Measurements from ENCODE around the gene TBC1D14. TPM values are rescaled to one million over a fixed set of nuclear protein-coding genes. Genes with fewer than 3 reads are reported as not detected.

Gene TBC1D14
- total and polyA plus RNA-seq, 2 experiments from 2014 or later = 33.6 to 50.8 TPM

GRCh38 chr4:7001271-7001670 is 91.6 kb downstream of the TBC1D14 start:
- no peak overlapping the region for H3K4me3 ChIP-seq
- H3K27ac ChIP-seq = no peak overlapping the region
- no peak overlapping the region for H3K4me2 ChIP-seq
- H3K27me3 ChIP-seq = no peaks in the 10 kb centered on the region
- no peaks in the 10 kb centered on the region for H3K9me2 ChIP-seq (replicated peaks; ENCODE audit: insufficient read depth)
- 88% methylated on average over 7 of the region's 7 CpGs for WGBS (ENCODE audit: low lambda C conversion rate, missing lambda C conversion rate)
- peaks cover 11% of the 10 kb centered on the region for H3K79me2 ChIP-seq
- peaks cover 4% of the 10 kb centered on the region for H4K20me1 ChIP-seq (ENCODE audit: insufficient read depth, poor library complexity, severe bottlenecking)
- no peaks in the 10 kb centered on the region for H3K9me3 ChIP-seq (ENCODE audit: low read depth)
- no peaks in the 10 kb centered on the region for H3K4me1 ChIP-seq (ENCODE audit: insufficient read depth)
- no peak for TF ChIP-seq EZH2phosphoT487 (IDR thresholded peaks at IDR 0.05; ENCODE audit: low read depth, severe bottlenecking, unreplicated experiment)
- DNase-seq (ENCODE audit: low spot score) = no peak
- no peaks in the 10 kb centered on the region for H3K36me3 ChIP-seq (replicated peaks; ENCODE audit: insufficient read depth, low read depth)
- no peak overlapping the region for H2AFZ ChIP-seq

DNA sequence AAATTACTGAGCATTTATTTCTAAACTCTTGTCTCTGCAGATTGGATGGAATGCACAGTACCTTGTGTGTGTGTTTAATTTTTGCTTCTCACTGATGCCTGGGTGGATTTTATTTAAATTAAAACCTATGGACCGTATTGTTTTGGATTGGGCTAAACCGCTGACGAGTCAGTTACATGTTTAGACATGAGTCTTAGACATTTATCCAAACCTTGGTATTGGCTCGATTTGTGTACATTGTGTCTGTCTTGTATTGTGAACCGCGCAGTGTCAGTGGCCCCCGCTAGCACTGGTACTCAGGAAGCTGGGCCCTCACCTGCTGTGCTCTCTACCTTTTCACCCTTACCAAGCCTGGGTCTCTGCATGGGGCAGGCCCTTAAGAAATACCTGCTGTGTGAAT is 92.7 kb downstream of the TBC1D14 start:
- Histone ChIP-seq H3K9me2 (replicated peaks; ENCODE audit: insufficient read depth) (no peaks in the 10 kb centered on the region), H3K4me3 (no peak overlapping the region), H3K79me2 (peaks cover 11% of the 10 kb centered on the region), H3K4me2 (no peak overlapping the region), H3K9me3 (ENCODE audit: low read depth) (no peaks in the 10 kb centered on the region), H3K27me3 (no peaks in the 10 kb centered on the region), H4K20me1 (ENCODE audit: insufficient read depth, poor library complexity, severe bottlenecking) (peaks cover 4% of the 10 kb centered on the region), H3K4me1 (ENCODE audit: insufficient read depth) (peaks cover 4% of the 10 kb centered on the region), H3K36me3 (replicated peaks; ENCODE audit: insufficient read depth, low read depth) (no peaks in the 10 kb centered on the region), H2AFZ (no peak overlapping the region), H3K27ac (no peak overlapping the region)
- TF ChIP-seq EZH2phosphoT487 (IDR thresholded peaks at IDR 0.05; ENCODE audit: low read depth, severe bottlenecking, unreplicated experiment) (no peak), EZH2 (IDR thresholded peaks at IDR 0.05; ENCODE audit: borderline replicate concordance) (no peak)
- TF ChIP-seq, protein P1, sequence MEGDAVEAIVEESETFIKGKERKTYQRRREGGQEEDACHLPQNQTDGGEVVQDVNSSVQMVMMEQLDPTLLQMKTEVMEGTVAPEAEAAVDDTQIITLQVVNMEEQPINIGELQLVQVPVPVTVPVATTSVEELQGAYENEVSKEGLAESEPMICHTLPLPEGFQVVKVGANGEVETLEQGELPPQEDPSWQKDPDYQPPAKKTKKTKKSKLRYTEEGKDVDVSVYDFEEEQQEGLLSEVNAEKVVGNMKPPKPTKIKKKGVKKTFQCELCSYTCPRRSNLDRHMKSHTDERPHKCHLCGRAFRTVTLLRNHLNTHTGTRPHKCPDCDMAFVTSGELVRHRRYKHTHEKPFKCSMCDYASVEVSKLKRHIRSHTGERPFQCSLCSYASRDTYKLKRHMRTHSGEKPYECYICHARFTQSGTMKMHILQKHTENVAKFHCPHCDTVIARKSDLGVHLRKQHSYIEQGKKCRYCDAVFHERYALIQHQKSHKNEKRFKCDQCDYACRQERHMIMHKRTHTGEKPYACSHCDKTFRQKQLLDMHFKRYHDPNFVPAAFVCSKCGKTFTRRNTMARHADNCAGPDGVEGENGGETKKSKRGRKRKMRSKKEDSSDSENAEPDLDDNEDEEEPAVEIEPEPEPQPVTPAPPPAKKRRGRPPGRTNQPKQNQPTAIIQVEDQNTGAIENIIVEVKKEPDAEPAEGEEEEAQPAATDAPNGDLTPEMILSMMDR (IDR thresholded peaks at IDR 0.05; ENCODE audit: poor library complexity) = no peak
- no peak for DNase-seq (ENCODE audit: low spot score)
- 97% methylated on average over 7 of the region's 7 CpGs for WGBS (ENCODE audit: low lambda C conversion rate, missing lambda C conversion rate)

DNA sequence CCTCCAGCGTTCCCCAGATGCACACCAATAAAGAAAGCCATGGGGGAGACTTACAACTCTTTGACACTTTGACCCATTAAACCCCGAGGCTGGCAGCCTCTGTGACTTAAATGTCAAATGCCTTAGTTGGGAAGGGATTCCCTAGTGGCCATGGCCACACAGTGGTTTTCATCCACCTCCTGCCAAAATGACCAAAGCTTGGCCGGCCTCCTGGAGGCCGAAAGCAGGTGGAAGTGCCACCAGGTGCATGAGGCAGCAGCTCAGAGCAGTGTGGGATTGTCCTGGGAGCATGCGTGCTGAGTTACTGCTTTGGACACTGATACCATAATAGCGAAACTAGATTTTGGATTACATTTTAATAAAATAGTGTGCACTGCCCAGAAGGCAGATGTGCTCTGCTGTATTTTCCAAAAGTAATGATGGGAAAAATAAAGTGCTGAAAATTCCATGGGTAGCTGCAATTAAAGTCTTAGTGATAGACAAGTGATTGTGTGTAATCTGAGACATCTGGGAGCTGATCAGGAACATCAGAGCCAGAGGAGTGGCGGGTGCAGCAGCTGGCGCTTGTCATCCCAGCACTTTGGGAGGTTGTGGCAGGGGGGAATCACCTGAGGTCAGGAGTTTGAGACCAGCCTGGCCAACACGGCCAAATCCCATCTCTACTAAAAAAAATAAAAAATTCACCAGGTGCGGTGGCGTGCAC is 93.7 kb downstream of the TBC1D14 start:
- Histone ChIP-seq H3K36me3 (replicated peaks; ENCODE audit: insufficient read depth, low read depth) (no peaks in the 10 kb centered on the region), H3K9me2 (replicated peaks; ENCODE audit: insufficient read depth) (no peaks in the 10 kb centered on the region), H3K9me3 (ENCODE audit: low read depth) (no peaks in the 10 kb centered on the region), H3K4me2 (no peak overlapping the region), H3K79me2 (peaks cover 11% of the 10 kb centered on the region), H3K27ac (no peak overlapping the region), H2AFZ (no peak overlapping the region), H3K4me1 (ENCODE audit: insufficient read depth) (peaks cover 4% of the 10 kb centered on the region), H3K4me3 (no peak overlapping the region), H3K27me3 (no peaks in the 10 kb centered on the region), H4K20me1 (ENCODE audit: insufficient read depth, poor library complexity, severe bottlenecking) (peaks cover 4% of the 10 kb centered on the region)
- WGBS (ENCODE audit: low lambda C conversion rate, missing lambda C conversion rate) = 83% methylated on average over 11 of the region's 11 CpGs
- TF ChIP-seq EZH2 (IDR thresholded peaks at IDR 0.05; ENCODE audit: borderline replicate concordance) (no peak), EZH2phosphoT487 (IDR thresholded peaks at IDR 0.05; ENCODE audit: low read depth, severe bottlenecking, unreplicated experiment) (no peak)
- TF ChIP-seq, protein P1 (IDR thresholded peaks at IDR 0.05; ENCODE audit: poor library complexity) = no peak
- DNase-seq (ENCODE audit: low spot score) = no peak

GRCh38 chr4:7003879-7004240 is 94.2 kb downstream of the TBC1D14 start:
- Histone ChIP-seq H3K4me3 (no peak overlapping the region), H3K9me3 (ENCODE audit: low read depth) (no peaks in the 10 kb centered on the region), H2AFZ (no peak overlapping the region), H3K4me2 (no peak overlapping the region), H3K4me1 (ENCODE audit: insufficient read depth) (peaks cover 4% of the 10 kb centered on the region), H3K36me3 (replicated peaks; ENCODE audit: insufficient read depth, low read depth) (no peaks in the 10 kb centered on the region), H3K9me2 (replicated peaks; ENCODE audit: insufficient read depth) (no peaks in the 10 kb centered on the region), H3K27me3 (no peaks in the 10 kb centered on the region), H3K27ac (peak overlapping the region; percentile 47), H4K20me1 (ENCODE audit: insufficient read depth, poor library complexity, severe bottlenecking) (peaks cover 4% of the 10 kb centered on the region), H3K79me2 (peaks cover 12% of the 10 kb centered on the region)
- DNase-seq (ENCODE audit: low spot score) = no peak
- TF ChIP-seq EZH2 (IDR thresholded peaks at IDR 0.05; ENCODE audit: borderline replicate concordance) (no peak), EZH2phosphoT487 (IDR thresholded peaks at IDR 0.05; ENCODE audit: low read depth, severe bottlenecking, unreplicated experiment) (no peak)
- TF ChIP-seq, protein P1 (IDR thresholded peaks at IDR 0.05; ENCODE audit: poor library complexity) = no peak
- WGBS (ENCODE audit: low lambda C conversion rate, missing lambda C conversion rate) = 85% methylated on average over 8 of the region's 8 CpGs
